ENCODE data around the gene EMP2.

DNA sequence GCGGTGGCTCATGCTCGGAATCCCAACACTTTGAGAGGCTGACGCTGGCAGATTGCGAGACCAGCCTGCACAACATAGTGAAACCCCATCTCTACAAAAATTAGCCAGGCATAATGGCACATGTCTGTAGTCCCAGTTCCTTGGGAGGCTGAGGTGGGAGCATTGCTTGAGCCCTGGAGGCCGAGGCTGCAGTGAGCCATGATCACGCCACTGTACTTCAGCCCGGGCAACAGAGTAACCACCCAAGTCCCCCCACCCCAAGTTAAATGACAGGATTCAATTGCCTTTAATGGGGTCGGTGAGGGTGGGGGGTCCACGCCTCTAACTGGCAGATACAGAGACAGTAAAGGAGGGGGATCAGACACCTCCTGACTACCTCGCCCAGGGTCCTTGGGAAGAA, 44.9 kb downstream of the EMP2 start:
- TF ChIP-seq CTCF (IDR thresholded peaks at IDR 0.05; ENCODE audit: poor library complexity, severe bottlenecking): no peak
- TF ChIP-seq EZH2 (IDR thresholded peaks at IDR 0.05; ENCODE audit: borderline replicate concordance, insufficient read depth, low read length, poor library complexity, severe bottlenecking): no peak
- no peak for TF ChIP-seq EP300 (conservative IDR thresholded peaks at IDR 0.05; ENCODE audit: poor library complexity, severe bottlenecking)
- TF ChIP-seq POLR2AphosphoS5 (IDR thresholded peaks at IDR 0.05): no peak
- TF ChIP-seq MXI1 (conservative IDR thresholded peaks at IDR 0.05; ENCODE audit: poor library complexity, severe bottlenecking): no peak
- TF ChIP-seq SMC3 (conservative IDR thresholded peaks at IDR 0.05; ENCODE audit: poor library complexity): no peak
- no peak for TF ChIP-seq REST (IDR thresholded peaks at IDR 0.05; ENCODE audit: borderline replicate concordance)
- no peak for TF ChIP-seq TAF1 (IDR thresholded peaks at IDR 0.05; ENCODE audit: low read depth)
- no peak for TF ChIP-seq RAD21 (conservative IDR thresholded peaks at IDR 0.05)

All from neural cell (in vitro differentiated cells).